Epidermal melanocyte (primary cell): ENCODE measurements around the gene TIAM1.

ENCODE experiments used
- DNase-seq: peaks from one replicate; pipeline ENCODE4 v3.0.0; 2011; ENCODE audit warnings: low spot score; ENCODE audit not compliant: insufficient read length

The TIAM1 gene

DNA sequence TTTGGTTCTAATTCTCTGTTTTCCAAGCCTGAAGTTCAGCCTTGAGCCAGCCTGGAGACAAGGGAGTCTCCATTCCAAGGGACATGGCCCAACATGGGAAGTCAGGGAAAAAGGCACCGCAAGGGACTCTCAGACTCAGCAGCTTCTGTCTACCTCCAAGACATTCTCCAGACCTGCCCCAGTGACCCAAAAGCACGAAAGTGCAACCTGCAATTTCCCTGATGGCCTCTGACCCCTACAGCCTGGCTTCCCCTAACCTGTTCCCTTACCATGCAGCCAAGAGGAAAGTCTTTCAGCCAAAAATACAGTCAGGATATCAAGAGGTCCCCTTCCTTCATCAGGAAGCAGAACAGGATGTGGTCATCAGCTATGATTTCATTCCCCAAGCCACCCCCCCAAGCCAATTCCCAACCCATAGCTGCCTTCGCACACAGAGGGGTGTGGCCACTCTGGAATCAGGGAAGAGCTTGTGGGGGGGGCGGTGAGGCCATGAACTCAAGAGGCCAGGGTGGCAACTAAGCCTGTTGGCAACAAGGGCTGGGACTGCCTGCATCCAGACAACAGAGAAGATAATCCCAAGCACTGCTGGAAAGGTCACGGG, 59.2 kb downstream of the TIAM1 start:
- no peak for DNase-seq

DNA sequence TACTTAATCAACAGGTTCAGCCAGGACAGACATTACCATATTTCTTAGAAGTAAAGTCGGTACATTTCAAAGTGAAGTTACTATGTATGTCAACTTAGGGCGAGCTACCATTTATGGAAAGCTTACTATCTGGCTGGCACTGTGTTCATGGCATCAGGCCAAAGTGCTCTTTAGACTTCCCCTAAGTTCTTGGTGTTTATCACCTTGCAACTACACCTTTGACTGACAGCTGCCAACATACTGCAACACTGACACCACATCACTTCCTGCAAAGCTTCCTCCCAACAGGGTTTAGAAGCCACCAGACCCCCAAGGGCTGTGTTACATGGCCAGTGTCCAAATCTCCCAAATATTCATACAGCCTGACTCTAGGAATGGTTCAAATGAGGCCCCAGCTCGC, 61.0 kb downstream of the TIAM1 start:
- no peak for DNase-seq

GRCh38 chr21:31282095-31282709, 61.9 kb downstream of the TIAM1 start:
- no peak for DNase-seq

- no peak for DNase-seq
Observed at GRCh38 chr21:31281561-31281960, 62.5 kb downstream of the TIAM1 start.

DNA sequence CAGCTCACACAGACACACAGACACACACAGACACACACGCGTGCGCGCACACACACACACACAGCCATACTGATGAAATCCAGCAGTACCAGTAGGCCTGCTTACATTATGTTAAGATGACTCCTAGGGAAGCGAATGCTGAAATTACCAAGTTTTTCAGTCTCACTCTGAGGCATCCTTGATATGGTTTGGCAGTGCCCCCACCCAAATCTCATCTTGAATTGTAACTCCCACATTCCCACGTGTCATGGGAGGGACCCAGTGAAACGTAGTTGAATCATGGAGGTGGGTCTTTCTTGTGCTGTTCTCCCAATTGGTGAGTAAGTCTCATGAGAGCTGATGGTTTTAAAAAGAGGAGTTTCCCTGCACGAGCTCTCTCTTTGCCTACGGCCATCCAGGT, 64.1 kb downstream of the TIAM1 start:
- DNase-seq, result no peak

DNA sequence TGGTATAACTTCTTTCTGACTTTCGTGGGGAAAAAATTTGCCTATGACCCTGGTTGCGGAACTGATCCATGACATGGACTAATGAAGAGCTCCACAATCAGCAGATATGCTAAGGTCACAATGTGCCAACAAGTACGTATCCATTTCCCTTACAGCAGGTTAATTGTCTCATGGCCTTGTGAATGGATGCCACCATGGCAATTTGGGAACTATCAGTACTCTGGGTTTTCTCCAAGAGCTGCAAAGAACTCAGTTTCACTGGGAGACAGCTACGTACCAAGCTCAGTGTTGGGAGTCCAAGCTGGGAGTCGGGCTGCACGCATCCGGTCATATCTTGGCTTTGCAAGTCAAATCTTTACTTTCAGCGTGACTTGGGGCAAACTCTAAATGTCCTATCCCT, 64.8 kb downstream of the TIAM1 start:
- DNase-seq, result no peak

DNA sequence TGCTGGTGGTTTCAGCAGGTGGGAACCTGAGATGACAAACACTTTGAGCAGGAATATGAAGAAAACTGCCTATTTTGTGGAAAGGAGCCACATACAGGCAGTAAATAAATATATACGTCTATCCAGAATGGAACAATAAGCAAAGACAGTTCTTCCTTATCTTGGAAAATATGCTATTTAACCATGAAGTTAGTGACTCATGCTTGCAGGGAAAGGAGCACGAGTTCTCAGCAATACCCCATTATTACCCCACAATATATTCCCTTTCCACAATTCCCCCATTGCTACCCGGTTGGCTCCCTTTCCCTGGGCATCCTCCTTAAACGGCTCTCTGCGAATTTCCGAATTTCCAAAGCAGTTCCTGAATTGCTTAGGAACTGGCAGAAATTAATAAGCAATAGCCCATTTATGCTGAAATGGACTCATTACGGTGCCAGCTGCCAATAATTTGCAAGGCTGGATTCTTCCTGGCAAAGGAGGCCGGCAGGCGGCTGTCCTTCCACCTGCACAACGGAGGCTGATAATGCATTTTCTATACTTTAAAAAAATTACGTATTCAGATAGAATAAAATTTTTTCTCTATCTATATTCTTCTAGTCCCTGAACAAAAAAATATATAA, 65.4 kb downstream of the TIAM1 start:
- no peak for DNase-seq

GRCh38 chr21:31276663-31277062, 67.4 kb downstream of the TIAM1 start:
- no peak for DNase-seq

- DNase-seq, result no peak
Observed at GRCh38 chr21:31275901-31276300, 68.2 kb downstream of the TIAM1 start.

DNA sequence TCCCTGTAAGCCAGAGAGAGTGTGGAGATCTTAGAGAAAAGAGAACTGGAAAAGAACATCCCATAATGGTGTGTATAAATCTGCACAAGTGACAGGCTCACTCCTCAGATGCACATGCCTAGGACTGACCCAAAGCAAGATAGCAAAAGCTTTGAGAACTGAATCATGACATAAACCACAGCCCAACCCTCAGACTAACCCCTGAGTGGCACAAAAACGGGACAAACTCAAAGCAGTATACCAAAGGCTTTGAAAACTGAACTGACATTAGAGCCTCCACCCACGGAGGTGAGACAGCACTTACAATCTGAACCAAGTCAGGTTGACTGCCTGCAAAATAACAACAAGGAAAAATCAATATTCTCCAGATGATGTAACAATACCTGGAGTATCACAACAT, 70.8 kb downstream of the TIAM1 start:
- no peak for DNase-seq

GRCh38 chr21:31268090-31268489, 76.0 kb downstream of the TIAM1 start:
- DNase-seq, result no peak

GRCh38 chr21:31267644-31268043, 76.4 kb downstream of the TIAM1 start:
- no peak for DNase-seq

GRCh38 chr21:31266241-31266640, 77.8 kb downstream of the TIAM1 start:
- DNase-seq, result no peak

GRCh38 chr21:31265366-31266013, 78.6 kb downstream of the TIAM1 start:
- no peak for DNase-seq

DNA sequence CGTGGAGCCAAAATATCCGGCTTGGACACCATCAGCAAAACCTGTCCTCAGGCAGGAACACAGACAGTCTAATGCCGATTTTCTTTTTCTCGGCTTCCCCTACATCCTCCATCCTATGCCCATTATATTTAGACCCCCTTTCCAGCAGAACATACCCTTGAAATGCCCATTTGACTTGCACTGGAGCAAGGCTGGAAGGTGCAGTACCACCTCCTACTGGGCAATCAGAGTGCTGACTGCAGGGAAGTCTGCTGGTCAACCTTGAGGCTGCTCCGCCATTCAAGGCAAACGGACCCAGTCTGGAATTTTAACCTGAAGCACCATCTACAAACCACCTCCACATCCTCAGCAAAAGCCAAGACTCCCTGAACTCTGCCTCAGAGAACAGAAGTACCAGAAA, 79.5 kb downstream of the TIAM1 start:
- no peak for DNase-seq

GRCh38 chr21:31262728-31263127, 81.3 kb downstream of the TIAM1 start:
- DNase-seq, result no peak

- DNase-seq, result no peak
Observed at GRCh38 chr21:31261759-31262158, 82.3 kb downstream of the TIAM1 start.

GRCh38 chr21:31260790-31261189, 83.3 kb downstream of the TIAM1 start:
- DNase-seq, result no peak

DNA sequence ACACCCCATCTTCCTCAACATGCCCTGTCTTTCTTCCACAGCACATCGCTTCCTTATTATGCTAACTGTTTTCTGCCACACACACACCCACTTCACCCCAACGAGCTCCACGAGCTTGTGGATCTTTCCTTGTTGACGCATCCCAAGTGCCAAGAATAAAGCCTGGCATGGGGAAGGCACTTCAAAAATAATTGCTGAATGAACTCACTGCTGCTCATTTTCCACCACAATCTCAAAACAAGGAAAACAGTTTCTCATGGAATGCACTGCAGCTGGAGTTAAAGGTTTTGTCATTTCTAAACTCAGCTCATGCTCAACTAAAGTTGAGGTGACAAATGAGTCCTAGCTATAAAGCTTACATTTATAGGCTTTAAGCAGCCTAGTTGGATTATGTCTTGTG, 86.0 kb downstream of the TIAM1 start:
- DNase-seq, result no peak

DNA sequence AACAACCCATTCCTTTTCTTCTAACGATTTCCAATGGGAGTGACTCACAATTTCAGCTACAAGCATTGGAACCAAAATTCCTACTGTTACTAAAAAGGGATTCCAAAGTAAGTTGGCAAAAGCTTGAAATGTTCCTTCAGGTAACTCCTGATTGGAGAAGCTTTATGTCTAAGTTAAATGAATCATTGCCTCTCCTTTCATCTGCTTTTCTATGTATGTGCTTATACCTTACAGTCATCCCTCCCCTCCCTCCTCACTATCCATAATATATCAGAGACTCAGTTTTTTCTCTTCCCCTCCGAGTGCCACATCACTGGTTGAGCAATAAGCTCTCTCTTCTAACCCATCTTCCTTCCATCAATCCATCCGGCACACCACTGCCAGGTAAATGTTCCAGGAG, 86.8 kb downstream of the TIAM1 start:
- no peak for DNase-seq

- no peak for DNase-seq
Observed at GRCh38 chr21:31255896-31256295, 88.2 kb downstream of the TIAM1 start.

DNA sequence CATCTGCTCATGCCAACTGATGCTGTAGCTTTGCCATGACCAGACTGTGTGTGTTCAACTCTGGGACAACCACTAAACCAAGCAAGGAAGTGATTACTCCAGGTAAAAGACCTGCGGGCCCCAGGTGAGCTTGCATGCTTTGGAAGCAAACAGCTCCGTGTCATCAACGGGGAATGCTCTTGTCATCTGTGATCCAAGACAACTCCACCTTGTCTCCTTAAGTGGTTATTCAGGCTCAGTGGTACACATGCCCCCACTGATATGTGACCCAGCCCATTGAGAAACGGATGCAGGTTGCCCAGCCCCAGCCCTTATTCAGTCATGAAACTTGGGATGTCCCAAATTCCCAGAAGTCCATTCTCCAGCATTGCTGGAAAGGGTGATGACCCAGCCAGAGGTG, 89.0 kb downstream of the TIAM1 start:
- no peak for DNase-seq

GRCh38 chr21:31254131-31254530, 89.9 kb downstream of the TIAM1 start:
- DNase-seq, result no peak
